HG03066 (cell line): ENCODE results near the gene AOC2.
"Not testable (repeated sequence)": the region's sequence is repeated elsewhere in the genome, so short reads cannot be mapped to it uniquely, and the experiment has no call there.

Experiments used
- ATAC-seq: cut with Tn5 transposase; IDR thresholded peaks from one replicate; pipeline ENCODE4 v1.9.1; 2021; ENCODE audit warnings: low read depth; ENCODE audit not compliant: unreplicated experiment

The AOC2 gene

DNA sequence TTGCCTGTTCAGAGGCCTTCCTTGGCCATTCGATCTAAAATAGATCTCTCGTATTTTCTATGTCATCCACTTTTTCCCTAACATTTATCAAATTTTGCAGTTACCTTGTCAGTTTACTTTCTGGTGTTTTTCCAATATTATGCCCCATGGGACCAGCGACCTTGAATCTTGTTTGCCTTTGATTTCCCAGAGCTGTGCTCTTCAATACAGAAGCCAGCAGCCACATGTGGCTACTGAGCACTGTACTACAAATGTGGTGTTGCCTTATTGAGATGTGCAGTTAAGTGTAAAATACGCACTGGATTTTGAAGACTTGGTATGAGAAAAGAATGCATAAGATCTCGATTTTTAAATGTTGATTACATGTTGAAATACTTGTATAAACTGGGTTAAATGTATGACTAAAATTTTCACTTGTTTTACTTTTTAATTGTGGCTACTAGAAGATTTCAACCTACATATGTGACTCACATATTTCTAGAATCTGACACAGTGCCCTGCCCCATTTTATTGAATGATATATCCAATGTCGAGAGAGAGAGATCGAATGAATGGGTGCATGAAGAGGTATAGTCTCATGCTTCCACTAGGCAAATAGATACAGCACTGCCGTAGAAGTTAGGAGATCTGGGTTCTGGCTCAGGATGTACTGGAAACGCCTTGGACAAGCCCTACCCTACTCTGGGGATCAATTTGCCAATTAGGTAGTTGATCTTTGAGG, 12.0 kb upstream of the AOC2 start:
- peak; percentile 15 for ATAC-seq

GRCh38 chr17:42832934-42833766, 11.2 kb upstream of the AOC2 start, which contains the start of gene PSME3:
PSME3 (plus strand) TSS chr17:42833397; CDS start chr17:42833632, 235 bp downstream.
- ATAC-seq, result peak; percentile 81

GRCh38 chr17:42833767-42834422, 10.5 kb upstream of the AOC2 start:
- no peak for ATAC-seq

- ATAC-seq, result no peak
Observed at GRCh38 chr17:42835732-42836131, 8.6 kb upstream of the AOC2 start.

DNA sequence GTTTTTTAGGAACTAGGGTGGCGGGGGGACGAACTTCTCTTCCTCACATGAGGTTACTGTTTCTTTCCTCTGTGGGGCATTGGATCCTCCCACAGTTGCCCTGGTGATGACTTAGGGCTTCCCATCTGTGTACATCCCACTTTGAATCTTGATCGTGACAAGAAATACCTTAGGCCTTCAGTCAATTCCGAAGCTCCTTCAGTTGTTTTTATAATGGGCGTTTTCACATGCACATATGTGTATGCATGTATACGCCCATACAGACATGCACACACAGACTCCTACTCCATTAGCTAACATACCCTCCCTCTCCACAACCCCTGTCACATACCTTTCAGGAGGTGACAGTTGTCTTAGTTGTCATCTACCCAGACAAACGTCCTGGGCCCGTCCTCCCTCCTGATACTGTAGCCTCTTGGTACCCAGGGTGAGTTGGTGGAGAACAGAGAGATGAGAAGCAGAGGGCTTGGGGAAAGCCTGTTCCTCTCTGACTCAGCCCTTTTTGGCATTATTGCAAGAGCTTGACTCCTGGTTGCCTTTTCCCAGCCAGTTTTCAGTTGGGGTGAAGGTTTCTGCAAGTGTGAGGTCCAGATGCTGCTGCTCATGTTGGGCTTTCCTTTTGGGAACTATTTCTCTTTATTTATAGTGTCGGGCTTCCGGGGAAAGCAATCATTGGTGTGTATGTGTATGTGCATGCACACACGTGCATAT, 2.2 kb upstream of the AOC2 start:
- ATAC-seq, result no peak

GRCh38 chr17:42843358-42843934, 934 bp upstream of the AOC2 start:
- ATAC-seq, result no peak

GRCh38 chr17:42844761-42845555, 578 bp downstream of the AOC2 start:
- ATAC-seq, result no peak

GRCh38 chr17:42845556-42845917, 1.2 kb downstream of the AOC2 start:
- ATAC-seq, result no peak

GRCh38 chr17:42845918-42846593, 1.7 kb downstream of the AOC2 start:
- no peak for ATAC-seq

GRCh38 chr17:42846594-42847280, 2.4 kb downstream of the AOC2 start:
- no peak for ATAC-seq

- no peak for ATAC-seq
Observed at GRCh38 chr17:42848093-42848492, 3.7 kb downstream of the AOC2 start.

GRCh38 chr17:42849031-42849430, 4.7 kb downstream of the AOC2 start:
- no peak for ATAC-seq

- ATAC-seq, result no peak
Observed at GRCh38 chr17:42849451-42850181, 5.2 kb downstream of the AOC2 start.

GRCh38 chr17:42850954-42851353, 6.6 kb downstream of the AOC2 start, which contains the start of gene AOC3:
AOC3 (plus strand) TSS chr17:42851199; CDS start chr17:42851344, 145 bp downstream.
- no peak for ATAC-seq

DNA sequence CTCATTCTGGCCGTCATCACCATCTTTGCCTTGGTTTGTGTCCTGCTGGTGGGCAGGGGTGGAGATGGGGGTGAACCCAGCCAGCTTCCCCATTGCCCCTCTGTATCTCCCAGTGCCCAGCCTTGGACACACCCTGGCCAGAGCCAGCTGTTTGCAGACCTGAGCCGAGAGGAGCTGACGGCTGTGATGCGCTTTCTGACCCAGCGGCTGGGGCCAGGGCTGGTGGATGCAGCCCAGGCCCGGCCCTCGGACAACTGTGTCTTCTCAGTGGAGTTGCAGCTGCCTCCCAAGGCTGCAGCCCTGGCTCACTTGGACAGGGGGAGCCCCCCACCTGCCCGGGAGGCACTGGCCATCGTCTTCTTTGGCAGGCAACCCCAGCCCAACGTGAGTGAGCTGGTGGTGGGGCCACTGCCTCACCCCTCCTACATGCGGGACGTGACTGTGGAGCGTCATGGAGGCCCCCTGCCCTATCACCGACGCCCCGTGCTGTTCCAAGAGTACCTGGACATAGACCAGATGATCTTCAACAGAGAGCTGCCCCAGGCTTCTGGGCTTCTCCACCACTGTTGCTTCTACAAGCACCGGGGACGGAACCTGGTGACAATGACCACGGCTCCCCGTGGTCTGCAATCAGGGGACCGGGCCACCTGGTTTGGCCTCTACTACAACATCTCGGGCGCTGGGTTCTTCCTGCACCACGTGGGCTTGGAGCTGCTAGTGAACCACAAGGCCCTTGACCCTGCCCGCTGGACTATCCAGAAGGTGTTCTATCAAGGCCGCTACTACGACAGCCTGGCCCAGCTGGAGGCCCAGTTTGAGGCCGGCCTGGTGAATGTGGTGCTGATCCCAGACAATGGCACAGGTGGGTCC, 7.2 kb downstream of the AOC2 start:
- ATAC-seq, result not testable (repeated sequence)

DNA sequence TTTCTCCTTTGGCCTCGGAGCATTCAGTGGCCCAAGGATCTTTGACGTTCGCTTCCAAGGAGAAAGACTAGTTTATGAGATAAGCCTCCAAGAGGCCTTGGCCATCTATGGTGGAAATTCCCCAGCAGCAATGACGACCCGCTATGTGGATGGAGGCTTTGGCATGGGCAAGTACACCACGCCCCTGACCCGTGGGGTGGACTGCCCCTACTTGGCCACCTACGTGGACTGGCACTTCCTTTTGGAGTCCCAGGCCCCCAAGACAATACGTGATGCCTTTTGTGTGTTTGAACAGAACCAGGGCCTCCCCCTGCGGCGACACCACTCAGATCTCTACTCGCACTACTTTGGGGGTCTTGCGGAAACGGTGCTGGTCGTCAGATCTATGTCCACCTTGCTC, 8.0 kb downstream of the AOC2 start:
- no peak for ATAC-seq

- no peak for ATAC-seq
Observed at GRCh38 chr17:42853004-42853403, 8.6 kb downstream of the AOC2 start.
